Activated gamma-delta T cell treated with Interleukin-2 at 50 U/mL for 16 hours (primary cell): ENCODE measurements around the gene TTC6.

ENCODE experiments used
- DNase-seq: peaks from one replicate; pipeline ENCODE4 v3.0.0-alpha.2; 2020

Gene TTC6

GRCh38 chr14:37625597-37626595 is 30.5 kb downstream of the TTC6 start:
- DNase-seq, result no peak

GRCh38 chr14:37637341-37637740 is 41.9 kb downstream of the TTC6 start:
- no peak for DNase-seq

GRCh38 chr14:37638599-37638998 is 43.2 kb downstream of the TTC6 start:
- no peak for DNase-seq

- no peak for DNase-seq
Observed at GRCh38 chr14:37641117-37641516, 45.7 kb downstream of the TTC6 start.

GRCh38 chr14:37642125-37642524 is 46.7 kb downstream of the TTC6 start:
- no peak for DNase-seq

- DNase-seq, result no peak
Observed at GRCh38 chr14:37643701-37644100, 48.3 kb downstream of the TTC6 start.
